GM10847 (cell line): ENCODE results near the gene GHITM.
A peak's percentile ranks its signal among the peaks of the same experiment; 100 is the strongest.

Experiments used
- POLR2A ChIP-seq: IDR thresholded peaks from 2 replicates; pipeline ENCODE4 v1.6.1; 2011; ENCODE audit not compliant: insufficient read length; ENCODE audit errors: extremely low read depth

The GHITM gene, protein sequence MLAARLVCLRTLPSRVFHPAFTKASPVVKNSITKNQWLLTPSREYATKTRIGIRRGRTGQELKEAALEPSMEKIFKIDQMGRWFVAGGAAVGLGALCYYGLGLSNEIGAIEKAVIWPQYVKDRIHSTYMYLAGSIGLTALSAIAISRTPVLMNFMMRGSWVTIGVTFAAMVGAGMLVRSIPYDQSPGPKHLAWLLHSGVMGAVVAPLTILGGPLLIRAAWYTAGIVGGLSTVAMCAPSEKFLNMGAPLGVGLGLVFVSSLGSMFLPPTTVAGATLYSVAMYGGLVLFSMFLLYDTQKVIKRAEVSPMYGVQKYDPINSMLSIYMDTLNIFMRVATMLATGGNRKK

DNA sequence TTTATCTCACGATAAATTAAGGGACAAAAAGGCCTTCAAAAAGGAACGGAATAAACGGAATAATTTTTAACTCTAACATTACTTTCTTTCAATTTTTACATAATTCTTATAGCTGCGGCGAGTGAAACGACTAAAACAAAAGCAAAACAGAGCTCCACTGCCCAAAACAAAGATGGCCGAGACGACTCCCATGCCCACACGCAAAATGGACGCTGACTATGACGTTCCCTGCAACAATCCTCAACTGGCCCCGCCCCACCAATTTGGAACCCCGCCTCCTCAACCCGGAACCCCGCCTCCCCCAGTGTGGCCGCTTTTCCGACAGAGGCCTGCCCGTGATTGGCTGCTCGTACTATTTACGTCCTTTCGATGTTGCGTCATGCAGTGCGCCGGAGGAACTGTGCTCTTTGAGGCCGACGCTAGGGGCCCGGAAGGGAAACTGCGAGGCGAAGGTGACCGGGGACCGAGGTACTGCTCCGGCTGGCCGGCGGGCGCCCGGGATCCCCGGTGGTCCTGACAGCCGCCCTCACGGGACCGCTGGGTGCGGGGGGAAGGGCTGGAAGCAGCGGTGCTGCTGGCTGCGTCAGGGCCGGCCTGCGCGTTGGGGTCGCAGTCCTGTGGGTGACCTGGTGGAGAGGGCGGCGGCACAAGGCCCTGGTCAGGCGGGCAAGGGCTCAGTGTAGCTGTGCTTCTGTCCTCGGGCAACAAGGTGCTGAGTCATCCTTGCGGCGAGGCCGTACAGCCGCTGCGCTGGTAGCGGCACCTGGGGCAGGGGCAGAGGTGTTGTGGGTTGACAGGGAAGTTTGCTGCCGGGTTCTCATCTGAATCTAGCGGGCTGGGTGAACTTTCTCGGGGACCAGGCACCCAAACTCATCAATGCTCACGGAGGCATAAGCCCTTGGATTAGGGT, at the start of gene GHITM:
Gene GHITM, plus strand, starts transcription at position 384 of the 910 bp plus-strand sequence. CDS start 1,992 bp downstream, outside the sequence.
- TF ChIP-seq POLR2A, result peak; percentile 73

DNA sequence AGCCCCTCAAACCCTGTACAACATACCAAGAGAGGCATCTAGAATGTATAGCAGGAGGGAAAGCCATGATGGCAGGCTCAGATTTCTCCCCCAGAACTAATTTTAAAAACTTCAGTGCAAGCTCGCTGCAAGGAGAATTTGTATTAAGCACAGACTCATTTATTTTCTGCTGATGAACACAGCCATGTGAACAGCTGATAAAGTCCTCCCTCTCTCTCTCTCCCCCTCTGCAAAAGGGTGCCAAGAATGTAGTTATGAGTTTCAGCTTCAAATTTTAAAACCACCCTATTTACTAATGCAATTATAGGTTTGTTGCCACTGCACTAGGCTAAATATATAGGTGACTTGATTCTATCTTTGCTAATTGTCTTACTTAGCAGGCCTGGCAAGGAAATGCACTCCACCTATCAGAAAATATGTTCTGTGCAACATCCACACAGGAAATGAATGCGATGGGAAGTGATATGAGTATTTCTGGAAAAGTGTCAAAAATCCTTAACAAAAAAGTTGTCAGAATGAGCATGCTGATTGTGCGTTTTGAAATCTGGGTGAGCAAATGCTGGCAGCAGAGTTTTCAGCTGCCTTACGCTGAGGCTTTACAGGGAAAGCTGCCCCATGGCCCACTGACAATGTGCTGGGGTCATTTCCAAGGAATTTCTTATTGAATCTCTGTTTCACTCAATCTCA, 43.4 kb upstream of the GHITM start:
- TF ChIP-seq POLR2A, result no peak

DNA sequence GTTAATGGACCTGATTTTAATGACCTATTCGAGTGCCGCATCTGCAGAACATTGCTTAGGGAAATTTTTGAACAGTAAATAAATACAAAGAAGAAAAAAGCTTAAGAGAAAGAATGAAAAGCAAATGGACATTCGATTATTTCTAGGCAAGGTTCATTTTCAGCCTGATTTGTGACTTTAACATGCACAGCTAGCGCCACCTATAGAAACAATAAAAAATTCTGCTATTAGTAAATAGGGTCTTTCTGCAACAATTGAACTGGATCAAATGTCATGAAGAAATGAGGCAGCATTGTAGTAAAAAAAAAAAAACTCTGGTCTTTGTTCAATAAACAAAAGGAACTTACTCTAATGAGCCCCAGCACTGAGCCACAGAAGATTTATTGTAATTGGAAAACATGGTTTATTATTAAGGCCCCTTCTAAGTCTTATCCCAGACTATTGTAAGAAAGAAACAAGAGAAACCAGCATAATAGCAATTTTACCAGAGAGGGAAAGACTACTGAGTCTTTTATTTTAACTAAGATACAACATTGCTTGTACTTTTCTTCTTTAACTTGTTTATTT, 41.4 kb upstream of the GHITM start:
- TF ChIP-seq POLR2A, result no peak

DNA sequence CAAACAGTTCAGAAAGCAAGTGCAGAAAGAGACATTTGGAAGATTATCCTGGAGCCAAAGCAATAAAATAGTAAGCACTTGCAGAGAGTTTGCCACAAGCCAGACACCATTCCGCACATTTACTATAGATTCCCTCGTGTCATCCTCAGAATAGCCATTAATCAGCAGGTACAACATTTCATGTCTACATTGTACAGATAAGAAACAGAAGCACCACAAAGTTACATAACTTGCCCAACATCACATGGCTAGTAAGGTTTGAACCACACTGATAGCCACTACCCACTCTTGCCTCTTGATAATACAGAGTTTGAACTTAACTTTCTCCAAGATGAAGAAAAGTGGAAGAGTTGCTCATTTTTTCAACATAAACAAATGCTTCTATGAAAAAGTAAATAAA, 40.6 kb upstream of the GHITM start:
- no peak for TF ChIP-seq POLR2A

DNA sequence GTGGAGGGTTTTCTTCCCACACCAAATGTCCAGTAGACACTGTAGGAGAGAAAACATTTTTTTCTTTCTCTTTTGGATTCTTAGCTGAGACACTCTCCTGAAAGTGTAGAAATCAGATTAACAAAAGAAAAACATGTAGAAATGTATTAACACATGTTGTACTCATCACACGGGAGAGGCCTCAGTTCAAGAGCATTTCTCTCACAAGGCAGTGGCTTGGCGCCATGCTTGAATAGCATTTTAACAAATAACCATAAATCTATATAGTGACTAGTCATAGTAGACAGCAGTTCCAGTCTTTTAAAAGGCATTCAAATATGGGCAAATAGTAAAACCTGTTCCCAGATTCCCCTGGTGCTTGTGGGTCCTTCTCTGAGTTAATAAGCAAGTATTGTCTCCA, 38.3 kb upstream of the GHITM start:
- no peak for TF ChIP-seq POLR2A

DNA sequence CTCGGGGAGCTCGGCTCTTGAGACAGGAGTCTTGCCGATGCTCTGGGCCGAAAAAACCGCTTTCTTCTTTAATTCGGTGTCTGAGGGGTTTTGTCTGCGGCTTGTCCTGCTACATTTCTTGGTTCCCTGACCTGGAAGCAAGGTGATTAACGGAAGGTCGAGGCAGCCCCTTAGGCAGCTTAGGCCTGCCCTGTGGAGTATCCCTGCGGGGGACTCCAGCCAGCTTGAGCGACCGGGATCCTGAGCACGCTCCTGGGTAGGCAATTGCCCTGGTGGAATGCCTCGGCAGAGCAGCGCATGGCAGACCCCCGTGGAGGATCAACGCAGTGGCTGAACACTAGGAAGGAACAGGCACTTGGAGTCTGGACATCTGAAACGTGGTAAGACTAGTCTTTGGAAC, 30.5 kb upstream of the GHITM start:
- TF ChIP-seq POLR2A, result no peak

DNA sequence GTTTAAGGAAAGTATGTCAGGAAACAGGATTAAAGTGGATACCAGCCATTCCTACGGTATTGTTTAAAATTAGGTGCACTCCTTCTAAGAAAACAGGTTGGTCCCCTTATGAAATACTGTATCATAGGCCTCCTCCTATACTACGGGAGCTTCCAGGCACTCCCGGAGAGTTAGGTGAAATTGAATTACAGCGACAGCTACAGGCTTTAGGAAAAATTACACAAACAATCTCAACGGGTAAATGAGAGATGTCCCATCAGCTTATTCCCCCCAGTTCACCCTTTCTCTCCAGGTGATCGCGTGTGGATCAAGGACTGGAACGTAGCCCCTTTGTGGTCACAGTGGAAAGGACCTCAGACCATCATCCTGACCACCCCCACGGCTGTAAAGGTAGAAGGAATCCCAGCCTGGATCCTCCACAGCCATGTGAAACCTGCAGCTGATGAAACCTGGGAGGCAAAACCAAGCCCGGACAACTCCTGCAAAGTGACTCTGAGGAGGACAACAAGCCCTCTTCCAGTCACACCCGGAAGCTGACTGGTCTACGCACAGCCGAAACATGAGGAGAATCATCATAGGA, 25.1 kb upstream of the GHITM start:
- TF ChIP-seq POLR2A, result no peak

DNA sequence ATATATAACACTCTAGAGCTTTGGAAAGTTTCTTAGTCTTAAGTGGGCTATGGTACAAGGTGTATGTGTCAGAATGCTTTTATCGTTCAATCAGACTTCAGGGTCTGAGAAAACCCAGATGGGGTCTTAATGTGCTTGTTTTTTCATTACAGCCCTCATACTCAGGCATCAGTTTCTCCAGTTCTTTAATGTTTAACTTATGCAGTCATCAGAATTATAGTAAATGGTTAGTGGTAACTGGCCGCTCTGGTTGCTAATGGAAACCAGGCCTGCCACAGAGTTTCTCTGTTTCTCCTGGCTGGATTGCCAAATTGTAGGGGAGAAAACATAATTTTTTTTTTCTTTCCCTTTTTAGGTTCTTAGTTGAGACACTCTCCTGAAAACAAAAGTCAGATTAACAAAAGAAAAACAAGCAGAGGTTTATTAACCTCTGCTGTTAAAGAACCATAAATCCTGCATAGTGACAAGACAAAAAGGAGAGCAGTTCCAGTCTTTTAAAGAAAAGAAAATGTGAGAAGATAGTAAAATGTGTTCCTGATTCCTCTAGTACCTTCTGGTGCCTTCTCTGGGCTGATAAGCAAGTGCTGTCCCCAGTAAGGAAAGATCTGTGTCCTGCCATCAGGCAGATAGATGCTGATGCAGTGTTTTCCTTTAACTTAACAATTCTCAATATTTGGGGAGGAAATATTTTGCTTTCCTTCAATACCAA, 21.5 kb upstream of the GHITM start:
- no peak for TF ChIP-seq POLR2A

DNA sequence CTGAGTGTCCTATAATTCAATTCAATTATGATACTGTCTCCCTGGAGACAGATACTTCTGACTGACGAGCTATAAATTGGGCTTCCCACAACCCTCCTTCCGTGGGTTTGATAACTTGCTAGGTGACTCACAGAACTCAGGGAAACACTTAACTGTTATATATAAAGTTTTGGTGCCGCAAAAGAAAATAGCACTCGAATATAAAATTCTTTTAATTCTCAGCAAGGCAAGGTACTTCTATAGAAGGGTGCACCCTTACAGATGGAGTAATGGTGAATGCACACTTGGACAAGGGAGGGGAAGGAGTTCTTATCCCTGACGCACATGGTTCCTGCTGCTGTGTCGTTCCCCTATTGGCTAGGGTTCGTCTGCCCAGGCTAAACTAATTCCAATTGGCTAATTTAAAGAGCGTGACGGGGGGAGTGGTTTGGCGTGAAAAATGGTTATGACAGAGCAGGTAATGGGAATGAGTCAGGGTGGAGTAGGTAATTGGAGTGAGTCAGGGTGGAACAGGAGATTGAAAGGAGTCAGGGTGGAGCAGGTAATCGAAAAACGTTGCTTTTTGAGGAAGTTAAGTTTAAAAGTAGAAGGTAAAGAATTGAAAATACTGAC, 20.8 kb upstream of the GHITM start:
- TF ChIP-seq POLR2A, result no peak

DNA sequence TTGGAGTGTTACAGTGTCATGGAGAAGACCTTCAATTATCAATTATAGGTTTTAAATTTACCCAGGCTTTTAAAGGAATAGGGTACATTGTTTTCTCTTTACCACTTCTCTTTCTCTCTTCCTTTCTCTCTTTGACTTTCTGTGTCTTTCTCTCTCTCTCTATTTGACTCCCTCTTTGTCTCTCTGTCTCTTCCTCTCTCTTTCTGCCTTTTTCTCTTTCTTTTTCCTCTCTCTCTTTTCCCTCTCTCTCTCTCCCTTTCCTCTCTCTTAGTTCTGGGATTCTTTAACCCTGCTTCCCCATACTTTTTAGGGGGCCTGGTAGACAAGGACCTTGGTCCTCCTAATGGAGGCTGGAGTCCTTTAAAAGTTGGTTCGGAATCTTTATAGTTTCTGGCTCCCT, 15.9 kb upstream of the GHITM start:
- TF ChIP-seq POLR2A, result no peak

DNA sequence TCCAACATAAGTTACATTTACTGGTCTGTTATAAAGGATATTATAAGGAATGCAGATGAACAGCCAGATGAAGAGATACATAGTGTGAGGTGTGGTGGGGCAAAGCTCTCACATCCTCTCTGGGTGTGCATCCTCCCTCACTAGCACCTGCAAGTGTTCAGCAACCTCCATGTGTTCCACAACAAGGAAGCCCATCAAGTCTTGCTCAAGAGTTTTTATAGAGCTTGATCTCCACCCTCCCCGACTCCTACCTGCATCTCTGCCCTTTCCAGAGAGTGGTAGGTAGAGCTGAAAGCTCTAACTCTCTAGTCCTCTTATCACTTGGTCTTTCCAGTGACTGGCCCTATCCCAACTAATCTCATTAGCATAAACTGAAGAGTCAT, 12.5 kb upstream of the GHITM start:
- no peak for TF ChIP-seq POLR2A

DNA sequence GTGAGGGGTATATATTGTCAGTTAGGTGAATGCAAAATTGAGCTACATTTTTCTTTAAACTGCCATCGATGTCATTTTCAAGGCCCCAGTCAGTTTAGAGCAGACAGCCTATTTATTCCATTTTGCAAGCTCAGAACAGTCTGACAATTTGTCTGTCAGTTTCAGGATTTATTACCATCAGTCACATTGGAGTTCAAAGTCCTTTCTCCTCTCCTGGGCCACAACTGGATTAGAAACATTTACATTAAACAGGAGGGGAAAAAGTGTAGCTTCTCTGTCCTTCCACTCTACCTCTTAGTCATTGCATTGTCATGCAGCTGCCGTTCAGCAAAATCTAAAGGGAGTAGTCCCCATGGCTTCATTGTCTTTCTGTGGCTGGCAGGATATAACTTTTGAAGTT, 3.5 kb upstream of the GHITM start:
- no peak for TF ChIP-seq POLR2A

DNA sequence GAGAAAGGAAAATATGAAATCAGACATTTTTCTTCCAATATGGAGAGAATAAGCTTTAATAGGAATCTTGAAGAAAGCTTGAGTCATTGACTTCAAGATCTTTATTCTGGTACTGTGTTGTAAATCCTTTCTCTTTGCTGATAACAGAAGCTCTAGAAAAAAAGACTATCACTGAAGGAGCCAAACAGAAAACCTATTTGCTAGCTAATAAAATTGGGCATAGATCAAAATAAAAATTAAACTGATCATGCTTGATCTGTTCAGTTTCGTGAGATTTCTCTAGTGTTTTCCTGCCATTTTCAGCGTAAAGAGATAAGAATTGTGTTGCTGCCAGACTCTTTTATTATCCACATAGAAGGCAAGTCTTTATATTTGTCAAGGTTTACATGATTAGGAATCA, 1.5 kb upstream of the GHITM start:
- TF ChIP-seq POLR2A, result no peak
